ENCODE data around the gene MIOX. TPM values are rescaled to one million over a fixed set of nuclear protein-coding genes. Genes with fewer than 3 reads are reported as not detected.

The MIOX gene
- polyA plus RNA-seq, 2 donors, result not detected

GRCh38 chr22:50503475-50504145, 17.0 kb downstream of the MIOX start:
- no peaks in the 10 kb centered on the region for H3K27me3 ChIP-seq (ENCODE audit: control insufficient read depth in 1 of 2, insufficient read depth in 2 of 2, low read length in 2 of 2)
- WGBS, 2 donors, result 82 to 83% methylated on average over 23 to 25 of the region's 26 CpGs
- peaks cover 0 to 30% of the 10 kb centered on the region in 2 donors for H3K36me3 ChIP-seq (ENCODE audit: control insufficient read depth in 2 of 2, insufficient read depth in 2 of 2, low read length in 1 of 2)
- no peaks in the 10 kb centered on the region for H3K9me3 ChIP-seq (ENCODE audit: control insufficient read depth in 2 of 2, insufficient read depth in 1 of 2, low read depth in 1 of 2, low read length in 1 of 2)
- peaks cover 10 to 28% of the 10 kb centered on the region in 2 donors for H3K4me1 ChIP-seq (ENCODE audit: control insufficient read depth in 2 of 2, insufficient read depth in 2 of 2, low read length in 1 of 2)
- no peak overlapping the region for H3K4me3 ChIP-seq (ENCODE audit: low read depth in 1 of 2, low read length in 2 of 2)
- no peak overlapping the region for H3K27ac ChIP-seq (ENCODE audit: low read depth in 2 of 2, low read length in 1 of 2)

DNA sequence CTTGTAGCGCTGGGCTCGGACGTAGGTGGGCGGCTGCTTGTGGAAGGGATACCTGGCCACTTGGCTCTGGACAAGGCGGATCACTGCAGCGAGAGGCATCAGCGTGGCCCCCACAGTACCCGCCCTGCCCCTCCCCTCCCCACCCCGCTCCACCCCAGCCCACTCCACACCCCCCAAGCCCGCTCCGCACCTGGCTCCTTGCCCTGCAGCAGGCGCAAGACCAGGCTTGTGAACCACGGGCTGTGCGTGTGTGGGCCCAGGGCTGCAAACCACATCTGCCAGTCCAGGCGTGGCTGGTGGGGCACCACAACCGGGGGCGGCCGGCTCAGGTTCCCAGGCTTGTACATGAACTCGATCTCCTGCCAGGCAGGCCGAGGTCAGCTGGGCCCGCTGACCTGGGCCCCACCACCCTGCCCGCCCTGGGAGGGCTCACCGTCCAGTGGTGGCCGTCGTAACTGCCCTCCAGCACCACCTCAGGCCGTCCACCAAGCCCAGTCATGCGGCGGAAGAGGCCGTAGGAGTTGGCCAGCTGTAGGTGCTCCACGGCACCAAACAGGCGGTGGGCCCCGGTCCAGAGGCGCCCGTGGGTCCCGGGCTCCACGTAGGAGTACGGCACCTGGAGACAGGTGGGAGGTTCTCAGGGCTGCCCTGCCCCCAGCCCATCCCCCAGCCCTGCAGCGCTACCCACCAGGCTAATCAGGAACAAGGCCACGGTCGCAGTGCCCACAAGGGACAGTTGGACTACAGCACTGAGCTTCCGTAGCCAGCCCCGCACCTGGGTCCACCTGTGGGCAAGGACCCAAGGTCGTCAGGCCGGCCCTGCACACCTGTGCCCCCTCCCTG, 17.9 kb downstream of the MIOX start:
- H3K27ac ChIP-seq (ENCODE audit: low read depth in 2 of 2, low read length in 1 of 2), result peak overlapping the region in 1 of 2 donors; percentile 44
- WGBS, 2 donors, result 63 to 64% methylated on average over 35 to 44 of the region's 44 CpGs

GRCh38 chr22:50505276-50505775, 18.7 kb downstream of the MIOX start:
- Histone ChIP-seq H3K36me3 (ENCODE audit: control insufficient read depth in 2 of 2, insufficient read depth in 2 of 2, low read length in 1 of 2) (peaks cover 0 to 30% of the 10 kb centered on the region in 2 donors), H3K9me3 (ENCODE audit: control insufficient read depth in 2 of 2, insufficient read depth in 1 of 2, low read depth in 1 of 2, low read length in 1 of 2) (no peaks in the 10 kb centered on the region), H3K4me3 (ENCODE audit: low read depth in 1 of 2, low read length in 2 of 2) (no peak overlapping the region), H3K27me3 (ENCODE audit: control insufficient read depth in 1 of 2, insufficient read depth in 2 of 2, low read length in 2 of 2) (no peaks in the 10 kb centered on the region), H3K27ac (ENCODE audit: low read depth in 2 of 2, low read length in 1 of 2) (no peak overlapping the region), H3K4me1 (ENCODE audit: control insufficient read depth in 2 of 2, insufficient read depth in 2 of 2, low read length in 1 of 2) (peaks cover 10 to 28% of the 10 kb centered on the region in 2 donors)
- WGBS, 2 donors, result 83 to 90% methylated on average over 14 of the region's 14 CpGs

More for the DNA sequence above, 17.9 kb downstream of the MIOX start:
- no peak overlapping the region for H3K4me3 ChIP-seq (ENCODE audit: low read depth in 1 of 2, low read length in 2 of 2)
- no peaks in the 10 kb centered on the region for H3K27me3 ChIP-seq (ENCODE audit: control insufficient read depth in 1 of 2, insufficient read depth in 2 of 2, low read length in 2 of 2)
- H3K36me3 ChIP-seq (ENCODE audit: control insufficient read depth in 2 of 2, insufficient read depth in 2 of 2, low read length in 1 of 2), result peaks cover 0 to 30% of the 10 kb centered on the region in 2 donors
- peaks cover 10 to 28% of the 10 kb centered on the region in 2 donors for H3K4me1 ChIP-seq (ENCODE audit: control insufficient read depth in 2 of 2, insufficient read depth in 2 of 2, low read length in 1 of 2)
- H3K9me3 ChIP-seq (ENCODE audit: control insufficient read depth in 2 of 2, insufficient read depth in 1 of 2, low read depth in 1 of 2, low read length in 1 of 2), result no peaks in the 10 kb centered on the region

GRCh38 chr22:50505776-50506610, 19.3 kb downstream of the MIOX start:
- H3K27ac ChIP-seq (ENCODE audit: low read depth in 2 of 2, low read length in 1 of 2), result no peak overlapping the region
- peak overlapping the region in 1 of 2 donors; percentile 70 for H3K4me3 ChIP-seq (ENCODE audit: low read depth in 1 of 2, low read length in 2 of 2)
- H3K9me3 ChIP-seq (ENCODE audit: control insufficient read depth in 2 of 2, insufficient read depth in 1 of 2, low read depth in 1 of 2, low read length in 1 of 2), result no peaks in the 10 kb centered on the region
- 83 to 89% methylated on average over 41 of the region's 41 CpGs for WGBS, 2 donors
- peaks cover 10 to 28% of the 10 kb centered on the region in 2 donors for H3K4me1 ChIP-seq (ENCODE audit: control insufficient read depth in 2 of 2, insufficient read depth in 2 of 2, low read length in 1 of 2)
- no peaks in the 10 kb centered on the region for H3K27me3 ChIP-seq (ENCODE audit: control insufficient read depth in 1 of 2, insufficient read depth in 2 of 2, low read length in 2 of 2)
- peaks cover 0 to 30% of the 10 kb centered on the region in 2 donors for H3K36me3 ChIP-seq (ENCODE audit: control insufficient read depth in 2 of 2, insufficient read depth in 2 of 2, low read length in 1 of 2)

DNA sequence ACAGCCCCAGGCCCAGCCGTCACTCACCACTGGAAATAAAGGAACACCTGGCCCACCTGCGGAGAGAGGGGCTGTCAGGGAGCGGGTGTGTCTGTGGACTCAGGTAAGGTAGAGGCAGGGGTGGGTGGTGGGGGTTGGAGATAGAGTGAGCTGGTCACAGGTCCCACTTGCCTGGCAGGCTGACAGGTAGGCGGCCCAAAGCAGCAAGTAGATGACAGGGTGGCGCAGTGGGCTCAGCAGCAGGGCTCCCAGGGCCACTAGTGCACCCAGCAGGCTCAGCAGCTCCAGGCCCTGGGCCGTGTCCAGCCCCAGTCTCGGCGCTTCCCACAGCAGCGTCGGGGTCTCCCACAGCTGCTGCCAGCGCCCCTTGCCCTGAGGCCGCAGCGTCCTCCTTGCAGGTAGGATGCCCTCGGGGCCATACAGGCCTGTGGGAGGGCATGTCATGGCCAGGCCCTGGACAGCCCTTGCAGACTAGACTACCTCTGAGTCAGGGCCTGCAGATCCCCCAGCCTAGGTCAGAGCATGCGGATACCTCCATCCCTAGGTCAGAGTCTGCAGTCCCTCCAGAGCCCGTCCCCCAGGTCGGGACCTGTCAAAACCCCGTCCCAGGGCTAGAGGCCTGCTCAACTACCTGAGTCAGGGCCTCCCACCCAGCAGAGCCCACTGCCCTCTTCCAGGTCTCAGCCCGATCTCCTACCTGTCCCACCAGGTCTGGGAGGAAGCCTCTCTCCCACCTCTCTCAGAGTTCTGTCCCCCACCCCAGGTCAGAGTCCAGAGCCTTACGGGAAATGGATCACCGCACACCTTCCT, 20.2 kb downstream of the MIOX start:
- 22 to 34% methylated on average over 21 of the region's 21 CpGs for WGBS, 2 donors
- Histone ChIP-seq H3K4me1 (ENCODE audit: control insufficient read depth in 2 of 2, insufficient read depth in 2 of 2, low read length in 1 of 2) (peaks cover 10 to 28% of the 10 kb centered on the region in 2 donors), H3K27ac (ENCODE audit: low read depth in 2 of 2, low read length in 1 of 2) (peak overlapping the region; percentile 82 to 89), H3K27me3 (ENCODE audit: control insufficient read depth in 1 of 2, insufficient read depth in 2 of 2, low read length in 2 of 2) (no peaks in the 10 kb centered on the region), H3K36me3 (ENCODE audit: control insufficient read depth in 2 of 2, insufficient read depth in 2 of 2, low read length in 1 of 2) (peaks cover 0 to 31% of the 10 kb centered on the region in 2 donors), H3K4me3 (ENCODE audit: low read depth in 1 of 2, low read length in 2 of 2) (peak overlapping the region; percentile 66 to 70), H3K9me3 (ENCODE audit: control insufficient read depth in 2 of 2, insufficient read depth in 1 of 2, low read depth in 1 of 2, low read length in 1 of 2) (no peaks in the 10 kb centered on the region)

- Histone ChIP-seq H3K4me1 (ENCODE audit: control insufficient read depth in 2 of 2, insufficient read depth in 2 of 2, low read length in 1 of 2) (peaks cover 10 to 28% of the 10 kb centered on the region in 2 donors), H3K27me3 (ENCODE audit: control insufficient read depth in 1 of 2, insufficient read depth in 2 of 2, low read length in 2 of 2) (no peaks in the 10 kb centered on the region), H3K4me3 (ENCODE audit: low read depth in 1 of 2, low read length in 2 of 2) (peak within 1 kb of the TSS; percentile 79 to 92), H3K9me3 (ENCODE audit: control insufficient read depth in 2 of 2, insufficient read depth in 1 of 2, low read depth in 1 of 2, low read length in 1 of 2) (no peaks in the 10 kb centered on the region), H3K36me3 (ENCODE audit: control insufficient read depth in 2 of 2, insufficient read depth in 2 of 2, low read length in 1 of 2) (peaks cover 0 to 32% of the 10 kb centered on the region in 2 donors), H3K27ac (ENCODE audit: low read depth in 2 of 2, low read length in 1 of 2) (peak within 1 kb of the TSS; percentile 96 to 100)
- WGBS, 2 donors, result 0 to 1% methylated on average over 37 to 60 of the region's 62 CpGs
These were observed 20.8 kb downstream of the MIOX start, which contains the start of gene LMF2 for GRCh38 chr22:50507421-50507990. Gene LMF2 (minus strand): TSS chr22:50507702. CDS start chr22:50507675, 27 bp downstream.

GRCh38 chr22:50507991-50508884, 21.6 kb downstream of the MIOX start, which contains the start of gene NCAPH2:
Gene NCAPH2 (plus strand): TSS chr22:50508224. CDS start chr22:50508338, 114 bp downstream.
- Histone ChIP-seq H3K4me1 (ENCODE audit: control insufficient read depth in 2 of 2, insufficient read depth in 2 of 2, low read length in 1 of 2) (peaks cover 10 to 28% of the 10 kb centered on the region in 2 donors), H3K4me3 (ENCODE audit: low read depth in 1 of 2, low read length in 2 of 2) (peak within 1 kb of the TSS; percentile 79 to 92), H3K9me3 (ENCODE audit: control insufficient read depth in 2 of 2, insufficient read depth in 1 of 2, low read depth in 1 of 2, low read length in 1 of 2) (no peaks in the 10 kb centered on the region), H3K27ac (ENCODE audit: low read depth in 2 of 2, low read length in 1 of 2) (peak within 1 kb of the TSS; percentile 96 to 100), H3K36me3 (ENCODE audit: control insufficient read depth in 2 of 2, insufficient read depth in 2 of 2, low read length in 1 of 2) (peaks cover 0 to 26% of the 10 kb centered on the region in 2 donors), H3K27me3 (ENCODE audit: control insufficient read depth in 1 of 2, insufficient read depth in 2 of 2, low read length in 2 of 2) (no peaks in the 10 kb centered on the region)
- 1% methylated on average over 51 to 75 of the region's 76 CpGs for WGBS, 2 donors
